Activated T-cell treated with anti-CD3 and anti-CD28 coated beads, Interleukin-2, amount 50 U/mL, for 4 hours (primary cell): ENCODE results near the gene GART. TPM values are rescaled to one million over a fixed set of nuclear protein-coding genes. Genes with fewer than 3 reads are reported as not detected.

Experiments
- ATAC-seq, 2 donors: fragments of 200-7000 bp; cut with Tn5 transposase; one replicate each; pipeline ENCODE4 v1.10.0; 2021
- DNase-seq: peaks from one replicate; pipeline ENCODE4 v3.0.0-alpha.2; 2020
- H3K27me3 Mint-ChIP-seq: one replicate; pipeline ENCODE4 v1.8.0; 2021; ENCODE audit warnings: low read depth, mixed read lengths
- H3K36me3 Mint-ChIP-seq: one replicate; pipeline ENCODE4 v1.8.0; 2022; ENCODE audit warnings: mixed read lengths; ENCODE audit not compliant: insufficient read depth
- H3K4me1 Mint-ChIP-seq: one replicate; pipeline ENCODE4 v1.8.0; 2021; ENCODE audit warnings: low read depth, mixed read lengths
- H3K4me3 Mint-ChIP-seq: one replicate; pipeline ENCODE4 v1.8.0; 2021; ENCODE audit warnings: mild to moderate bottlenecking, moderate library complexity, mixed read lengths
- H3K9me3 Mint-ChIP-seq: one replicate; pipeline ENCODE4 v1.8.0; 2021; ENCODE audit warnings: mixed read lengths
- total RNA-seq, 3 donors: library from RNA; stranded (reverse); gene quantifications; one replicate each; pipeline ENCODE4 v1.2.1, GENCODE V29; 2021

Gene GART
- total RNA-seq, 3 donors from 2014 or later, result 244 to 274 (median 244) TPM

- DNase-seq, result no peak
- no peak for ATAC-seq
- H3K36me3 Mint-ChIP-seq, result peaks cover 17% of the 10 kb centered on the region
- no peaks in the 10 kb centered on the region for H3K9me3 Mint-ChIP-seq
- H3K27me3 Mint-ChIP-seq, result no peaks in the 10 kb centered on the region
- H3K4me1 Mint-ChIP-seq, result peaks cover 39% of the 10 kb centered on the region
- peak overlapping the region; percentile 99 for H3K4me3 Mint-ChIP-seq
These were observed 2.7 kb upstream of the GART start for GRCh38 chr21:33544451-33545195.

GRCh38 chr21:33543505-33544129 lies 1.7 kb upstream of the GART start:
- no peaks in the 10 kb centered on the region for H3K27me3 Mint-ChIP-seq
- H3K4me3 Mint-ChIP-seq, result peak overlapping the region; percentile 99
- no peak for ATAC-seq
- H3K9me3 Mint-ChIP-seq, result no peaks in the 10 kb centered on the region
- peak; percentile 54 for DNase-seq
- H3K36me3 Mint-ChIP-seq, result peaks cover 7% of the 10 kb centered on the region
- peaks cover 36% of the 10 kb centered on the region for H3K4me1 Mint-ChIP-seq

- H3K27me3 Mint-ChIP-seq, result no peaks in the 10 kb centered on the region
- ATAC-seq (peak; percentile 92 to 95), DNase-seq (peak; percentile 95)
- H3K36me3 Mint-ChIP-seq, result peaks cover 1% of the 10 kb centered on the region
- no peaks in the 10 kb centered on the region for H3K9me3 Mint-ChIP-seq
- H3K4me1 Mint-ChIP-seq, result peaks cover 36% of the 10 kb centered on the region
- H3K4me3 Mint-ChIP-seq, result peak within 1 kb of the TSS; percentile 99
These were observed 955 bp upstream of the GART start, which contains the start of gene SON for GRCh38 chr21:33542640-33543504. Gene SON, plus strand, starts transcription at chr21:33543038. Its CDS starts 55 bp downstream, at chr21:33543093.

GRCh38 chr21:33541105-33541711 lies 709 bp downstream of the GART start:
- H3K27me3 Mint-ChIP-seq, result no peaks in the 10 kb centered on the region
- H3K4me3 Mint-ChIP-seq, result peak overlapping the region; percentile 99
- H3K9me3 Mint-ChIP-seq, result no peaks in the 10 kb centered on the region
- H3K4me1 Mint-ChIP-seq, result peaks cover 34% of the 10 kb centered on the region
- ATAC-seq, result no peak
- no peak for DNase-seq
- peaks cover 12% of the 10 kb centered on the region for H3K36me3 Mint-ChIP-seq

- Mint-ChIP-seq H3K4me1 (peaks cover 29% of the 10 kb centered on the region), H3K27me3 (no peaks in the 10 kb centered on the region), H3K36me3 (peaks cover 12% of the 10 kb centered on the region), H3K4me3 (peak overlapping the region; percentile 99), H3K9me3 (no peaks in the 10 kb centered on the region)
- no peak for ATAC-seq
- no peak for DNase-seq
These were observed 1.2 kb downstream of the GART start for GRCh38 chr21:33540711-33541104.

- no peak for ATAC-seq
- H3K9me3 Mint-ChIP-seq, result no peaks in the 10 kb centered on the region
- no peaks in the 10 kb centered on the region for H3K27me3 Mint-ChIP-seq
- peaks cover 24% of the 10 kb centered on the region for H3K4me1 Mint-ChIP-seq
- H3K36me3 Mint-ChIP-seq, result peaks cover 18% of the 10 kb centered on the region
- no peak overlapping the region for H3K4me3 Mint-ChIP-seq
- DNase-seq, result no peak
These were observed 2.3 kb downstream of the GART start for GRCh38 chr21:33539616-33540015.

- Mint-ChIP-seq H3K27me3 (no peaks in the 10 kb centered on the region), H3K36me3 (peaks cover 29% of the 10 kb centered on the region), H3K4me3 (no peak overlapping the region)
These were observed 4.7 kb downstream of the GART start for GRCh38 chr21:33537212-33537611.

GRCh38 chr21:33531007-33531406 lies 10.9 kb downstream of the GART start:
- no peaks in the 10 kb centered on the region for H3K27me3 Mint-ChIP-seq
- DNase-seq, result no peak
- peaks cover 46% of the 10 kb centered on the region for H3K36me3 Mint-ChIP-seq
- no peak for ATAC-seq
- no peaks in the 10 kb centered on the region for H3K4me1 Mint-ChIP-seq
- no peak overlapping the region for H3K4me3 Mint-ChIP-seq
- no peaks in the 10 kb centered on the region for H3K9me3 Mint-ChIP-seq

More at GRCh38 chr21:33537212-33537611, 4.7 kb downstream of the GART start:
- H3K9me3 Mint-ChIP-seq, result no peaks in the 10 kb centered on the region
- DNase-seq, result no peak
- ATAC-seq, result no peak
- H3K4me1 Mint-ChIP-seq, result peaks cover 20% of the 10 kb centered on the region

- DNase-seq, result no peak
- no peak for ATAC-seq
- no peaks in the 10 kb centered on the region for H3K4me1 Mint-ChIP-seq
- no peaks in the 10 kb centered on the region for H3K27me3 Mint-ChIP-seq
- no peak overlapping the region for H3K4me3 Mint-ChIP-seq
- peaks cover 29% of the 10 kb centered on the region for H3K36me3 Mint-ChIP-seq
- no peaks in the 10 kb centered on the region for H3K9me3 Mint-ChIP-seq
These were observed 19.0 kb downstream of the GART start for GRCh38 chr21:33522953-33523349.

- ATAC-seq (no peak), DNase-seq (no peak)
- no peaks in the 10 kb centered on the region for H3K4me1 Mint-ChIP-seq
- H3K36me3 Mint-ChIP-seq, result peaks cover 30% of the 10 kb centered on the region
- H3K27me3 Mint-ChIP-seq, result no peaks in the 10 kb centered on the region
- no peaks in the 10 kb centered on the region for H3K9me3 Mint-ChIP-seq
- no peak overlapping the region for H3K4me3 Mint-ChIP-seq
These were observed 19.5 kb downstream of the GART start for GRCh38 chr21:33522297-33522952.

GRCh38 chr21:33518899-33519298 lies 23.0 kb downstream of the GART start:
- Mint-ChIP-seq H3K9me3 (no peaks in the 10 kb centered on the region), H3K36me3 (peaks cover 50% of the 10 kb centered on the region), H3K4me1 (peaks cover 4% of the 10 kb centered on the region), H3K27me3 (no peaks in the 10 kb centered on the region), H3K4me3 (no peak overlapping the region)
- no peak for DNase-seq
- ATAC-seq, result no peak

- Mint-ChIP-seq H3K36me3 (peaks cover 56% of the 10 kb centered on the region), H3K9me3 (no peaks in the 10 kb centered on the region), H3K4me3 (no peak overlapping the region), H3K4me1 (peaks cover 4% of the 10 kb centered on the region), H3K27me3 (no peaks in the 10 kb centered on the region)
- ATAC-seq, result peak; percentile 41 to 48
- DNase-seq, result no peak
These were observed 27.7 kb downstream of the GART start for GRCh38 chr21:33514229-33514628.

- DNase-seq (no peak), ATAC-seq (no peak)
- Mint-ChIP-seq H3K9me3 (no peaks in the 10 kb centered on the region), H3K4me1 (peaks cover 4% of the 10 kb centered on the region), H3K36me3 (peaks cover 57% of the 10 kb centered on the region), H3K4me3 (no peak overlapping the region), H3K27me3 (no peaks in the 10 kb centered on the region)
These were observed 29.4 kb downstream of the GART start for GRCh38 chr21:33512481-33512880.
